ENCODE results near the gene IFI6. TPM values are rescaled to one million over a fixed set of nuclear protein-coding genes. Genes with fewer than 3 reads are reported as not detected.

IFI6 gene
- total RNA-seq, 1 donor from 2014 or later: 126 TPM

DNA sequence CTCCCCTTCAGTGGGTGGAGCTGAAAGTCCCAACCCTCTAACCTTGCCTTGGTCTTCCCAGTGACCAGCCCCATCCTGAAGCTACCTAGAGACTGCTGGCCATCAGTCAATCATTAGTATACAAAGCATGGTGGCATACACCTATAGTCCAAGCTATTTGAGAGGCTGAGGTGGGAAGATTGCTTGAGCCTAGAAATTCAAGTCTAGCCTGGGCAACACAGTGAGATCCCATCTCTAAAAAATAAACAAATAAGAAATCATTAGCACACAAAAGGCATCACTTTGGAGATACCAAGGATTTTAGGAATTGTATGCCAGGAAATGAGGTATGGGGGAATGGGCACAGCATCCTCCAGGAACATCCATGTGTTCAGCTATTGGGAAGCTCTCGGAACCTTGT, 4.4 kb upstream of the IFI6 start:
- peak; percentile 1 for DNase-seq (ENCODE audit: low spot score)

DNA sequence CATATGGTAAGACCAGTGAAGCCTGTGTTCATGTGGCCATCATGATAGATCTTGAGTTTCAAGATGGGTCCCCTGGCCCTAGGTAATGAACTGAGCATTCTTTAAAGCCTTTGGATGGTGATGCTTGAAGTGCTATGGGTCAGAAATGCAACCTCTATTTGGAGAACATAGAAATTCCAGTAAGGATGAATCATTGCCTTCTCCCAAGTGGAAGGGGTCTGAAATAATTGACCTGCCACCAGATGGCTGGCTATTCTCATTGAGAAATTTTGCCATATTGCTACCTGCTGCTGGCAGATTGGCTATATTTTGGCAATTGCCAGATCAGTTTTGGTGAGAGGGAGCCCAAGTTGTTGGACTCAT, 739 bp upstream of the IFI6 start:
- no peak for DNase-seq (ENCODE audit: low spot score)

DNA sequence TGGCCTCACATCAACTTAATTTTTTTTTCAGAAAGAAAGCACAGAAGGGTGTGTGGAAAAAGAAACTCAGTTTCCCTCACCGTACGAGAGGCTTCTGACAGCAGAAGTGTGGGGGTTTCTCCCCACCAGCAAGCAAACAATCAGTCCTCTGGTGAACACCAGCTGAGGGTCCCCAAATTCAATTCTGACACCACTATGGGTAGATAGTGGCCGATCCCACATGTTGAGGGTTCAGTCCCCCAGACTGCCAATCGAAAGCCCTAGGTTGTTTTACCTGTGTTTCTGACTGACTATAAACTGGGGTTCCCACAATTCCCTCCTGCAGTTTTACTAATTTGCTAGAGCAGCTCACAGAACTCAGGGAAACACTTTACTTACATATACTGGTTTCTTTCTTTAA, 2.1 kb downstream of the IFI6 start:
- peak; percentile 4 for DNase-seq (ENCODE audit: low spot score)

DNA sequence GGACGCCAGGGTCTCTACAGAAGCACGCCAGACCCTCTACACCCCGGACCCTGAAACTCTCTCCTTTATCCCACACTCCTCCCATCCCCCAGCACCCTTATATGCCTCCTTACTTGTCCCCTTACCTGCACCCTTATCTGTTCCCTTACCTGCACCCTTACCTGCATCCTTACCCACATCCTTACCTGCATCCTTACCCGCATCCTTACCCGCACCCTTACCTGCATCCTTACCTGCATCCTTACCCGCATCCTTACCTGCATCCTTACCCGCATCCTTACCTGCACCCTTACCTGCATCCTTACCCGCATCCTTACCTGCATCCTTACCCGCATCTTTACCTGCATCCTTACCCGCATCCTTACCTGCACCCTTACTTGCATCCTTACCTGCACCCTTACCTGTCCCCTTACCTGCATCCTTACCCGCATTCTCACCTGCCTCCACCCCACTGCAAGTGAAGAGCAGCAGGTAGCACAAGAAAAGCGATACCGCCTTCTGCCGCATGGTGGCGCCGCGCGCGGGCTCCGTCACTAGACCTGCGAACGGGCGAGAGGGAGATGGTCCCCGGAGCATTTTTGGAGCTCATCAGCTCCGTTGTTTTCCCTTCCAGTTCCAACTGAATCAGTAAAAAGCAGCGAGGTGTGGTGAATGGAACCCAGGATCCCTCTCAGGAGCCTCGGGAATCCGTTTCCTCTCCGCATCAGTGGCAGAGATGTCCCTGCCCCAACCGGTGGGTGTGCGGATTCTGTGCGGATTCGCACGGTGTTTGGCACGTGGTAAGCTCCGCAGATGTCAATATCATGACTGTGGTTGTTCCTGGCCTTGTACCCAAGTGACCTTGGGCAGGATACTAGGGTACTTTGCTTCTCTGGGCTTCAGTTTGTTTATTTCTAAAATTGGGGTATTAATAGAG, 2.9 kb downstream of the IFI6 start:
- DNase-seq (ENCODE audit: low spot score): peak; percentile 95

DNA sequence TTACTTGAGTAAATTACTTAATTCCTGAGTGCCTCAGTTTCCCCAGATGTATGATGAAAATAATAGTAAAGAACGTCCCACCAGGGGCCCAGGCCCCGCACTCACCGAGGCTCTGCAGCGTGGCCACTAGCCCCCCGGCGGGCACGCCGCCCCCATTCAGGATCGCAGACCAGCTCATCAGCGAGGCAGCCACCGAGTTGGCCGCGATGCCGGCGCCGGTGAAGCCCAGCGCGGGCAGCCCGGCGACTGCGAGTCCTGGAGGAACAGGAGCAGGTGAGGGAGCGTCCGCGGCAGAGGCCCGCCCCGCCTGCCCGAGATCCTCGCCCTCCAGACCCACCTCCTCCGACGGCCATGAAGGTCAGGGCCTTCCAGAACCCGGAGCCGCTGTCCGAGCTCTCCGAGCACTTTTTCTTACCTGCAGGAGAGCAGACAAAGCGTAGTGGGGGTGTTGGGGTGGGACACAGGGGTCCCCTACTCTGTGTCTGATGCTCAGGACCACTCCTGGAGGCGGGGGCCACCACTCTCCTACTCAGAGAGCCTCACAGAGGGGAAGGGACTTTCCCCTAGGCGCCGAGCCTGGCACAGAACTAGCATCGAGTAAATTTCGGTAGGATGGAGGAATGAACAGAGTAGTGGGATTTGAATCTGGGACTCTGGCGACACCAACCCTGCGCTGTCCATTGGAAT, 3.7 kb downstream of the IFI6 start:
- peak; percentile 81 for DNase-seq (ENCODE audit: low spot score)

DNA sequence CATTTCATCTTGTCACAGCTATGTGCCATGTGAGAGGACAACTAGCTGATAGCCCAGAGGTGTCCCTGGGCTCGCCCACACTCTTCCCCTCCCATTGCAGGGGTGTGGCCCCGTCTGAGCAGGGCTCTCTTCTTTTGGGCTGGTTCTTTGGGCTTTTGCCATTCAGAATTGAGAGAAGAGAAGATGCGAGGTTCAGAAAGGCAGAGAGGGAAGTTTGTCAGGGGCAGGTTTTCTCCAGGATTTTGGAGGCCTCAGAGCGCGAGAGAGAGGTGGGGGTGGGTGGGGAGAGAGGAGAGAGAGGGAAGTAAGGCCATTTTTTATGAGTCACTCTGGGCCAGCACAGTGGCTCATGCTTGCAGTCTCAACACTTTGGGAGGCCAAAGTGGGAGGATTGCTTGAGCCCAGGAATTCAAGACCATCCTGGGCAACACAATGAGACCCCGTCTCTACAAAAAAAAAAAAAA, 5.2 kb downstream of the IFI6 start:
- DNase-seq (ENCODE audit: low spot score): no peak

DNA sequence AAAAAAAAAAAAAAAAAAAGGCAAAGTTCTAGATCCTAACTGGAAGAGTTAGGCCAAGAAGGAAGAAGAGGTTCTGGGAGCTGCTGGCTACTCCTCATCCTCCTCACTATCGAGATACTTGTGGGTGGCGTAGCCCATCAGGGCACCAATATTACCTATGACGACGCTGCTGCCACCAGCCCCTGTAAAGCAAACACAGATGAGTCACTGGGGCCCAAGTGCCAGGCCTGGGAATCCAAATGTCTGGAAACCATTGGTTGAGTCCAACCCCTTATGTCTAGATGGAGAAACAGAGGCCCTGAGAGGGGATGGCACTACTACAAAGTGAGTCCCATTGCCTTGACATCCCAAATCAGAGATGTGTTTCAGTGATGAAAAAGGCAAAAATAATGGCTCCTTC, 5.7 kb downstream of the IFI6 start:
- DNase-seq (ENCODE audit: low spot score): no peak

DNA sequence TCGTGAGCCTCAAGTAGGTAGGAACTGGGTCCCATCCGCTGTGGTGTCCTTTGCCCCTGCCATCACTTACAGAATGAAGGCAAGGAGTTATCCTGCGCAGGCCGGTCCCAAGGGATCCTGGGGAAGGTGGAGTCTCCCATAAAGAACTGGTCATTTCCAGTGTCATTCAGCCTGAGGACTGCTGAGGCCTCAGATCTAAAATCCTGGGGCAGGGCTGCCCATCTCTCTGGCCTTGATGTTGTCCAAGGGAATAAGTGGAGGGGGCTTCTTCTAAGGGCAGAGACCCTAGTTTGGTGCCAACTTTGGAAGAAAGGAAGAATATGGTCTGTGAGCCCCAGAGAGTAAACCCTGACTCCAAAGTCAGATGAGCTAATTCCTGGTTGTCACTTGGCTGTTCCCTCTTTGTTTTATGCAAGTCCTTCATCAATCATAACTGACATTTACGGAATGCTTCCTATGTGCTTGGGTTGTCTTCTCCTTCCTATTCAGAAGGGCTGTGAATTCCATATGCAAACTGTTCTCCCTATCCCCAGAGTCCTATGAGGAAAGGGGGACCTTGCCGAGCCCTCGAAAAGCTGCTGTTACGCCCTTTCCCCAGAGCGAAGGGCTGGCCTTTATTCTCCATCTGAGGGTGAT, 6.9 kb downstream of the IFI6 start:
- no peak for DNase-seq (ENCODE audit: low spot score)

DNA sequence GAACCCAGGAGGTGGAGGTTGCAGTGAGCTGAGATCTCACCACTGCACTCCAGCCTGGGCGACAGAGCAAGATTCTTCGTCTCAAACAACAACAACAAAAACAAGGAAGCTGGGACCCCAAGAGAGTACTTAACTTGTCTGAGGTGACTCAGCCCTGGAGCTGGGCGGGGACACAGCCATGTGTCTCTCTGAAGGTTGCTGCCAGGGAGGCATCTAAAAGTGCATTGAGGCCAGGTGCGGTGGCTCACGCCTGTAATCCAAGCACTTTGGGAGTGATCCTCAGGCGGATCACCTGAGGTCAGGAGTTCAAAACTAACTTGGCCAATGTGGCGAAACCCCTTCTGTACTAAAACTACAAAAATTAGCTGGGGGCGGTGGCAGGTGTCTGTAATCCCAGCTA, 7.7 kb downstream of the IFI6 start:
- DNase-seq (ENCODE audit: low spot score): no peak

DNA sequence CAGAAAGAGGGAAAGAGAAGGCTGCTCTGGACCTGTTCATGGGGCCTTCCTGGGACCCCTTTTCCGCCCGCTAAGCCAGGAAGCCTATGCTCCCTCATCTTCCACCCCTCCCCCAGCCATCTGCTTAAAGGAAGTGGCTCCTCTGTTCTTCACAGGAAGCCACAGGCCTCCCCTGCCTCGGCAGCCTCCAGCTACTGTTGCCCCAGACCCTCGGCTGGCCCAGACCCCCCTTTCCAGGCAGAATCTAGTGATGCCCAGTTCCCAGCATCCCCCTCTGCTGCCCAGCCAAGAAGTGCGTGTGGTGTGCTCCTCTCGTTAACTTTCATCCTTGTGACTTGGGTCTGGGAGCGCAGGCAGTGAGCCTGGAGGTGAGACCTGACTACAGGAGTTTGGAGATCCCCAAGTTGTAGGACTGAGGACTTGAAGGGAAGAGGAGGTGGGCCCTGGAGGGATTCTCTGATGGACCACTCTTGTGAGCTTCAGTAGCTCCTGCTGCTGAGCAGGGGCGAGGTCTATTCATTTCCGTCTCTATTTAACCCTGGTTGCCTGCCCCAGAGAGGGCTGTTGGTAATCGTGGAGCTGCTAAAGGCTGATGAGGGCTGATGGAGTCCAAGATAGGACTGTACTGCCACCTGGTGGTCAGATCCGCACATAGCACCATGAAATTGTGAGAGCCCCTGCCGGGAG, 9.1 kb downstream of the IFI6 start:
- peak; percentile 93 for DNase-seq (ENCODE audit: low spot score)

DNA sequence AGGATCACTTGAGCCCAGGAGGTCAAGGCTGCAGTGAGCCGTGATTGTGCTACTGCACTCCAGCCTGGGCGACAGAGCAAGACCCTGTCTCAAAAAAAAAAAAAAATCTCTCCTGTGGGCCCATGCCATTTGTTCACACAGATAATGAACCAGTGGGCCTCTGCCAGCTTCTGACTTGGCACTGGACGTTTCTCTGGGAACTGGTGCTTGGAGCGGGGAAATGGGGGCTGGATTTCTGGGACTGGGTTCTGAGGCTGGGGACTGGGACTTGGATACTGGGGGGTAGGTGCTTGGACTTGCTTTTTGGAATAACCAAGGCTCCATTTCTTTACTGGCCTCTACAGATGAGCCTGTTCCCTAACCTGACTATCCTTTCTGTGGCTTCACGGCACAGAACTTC, 9.7 kb downstream of the IFI6 start:
- DNase-seq (ENCODE audit: low spot score): no peak

DNA sequence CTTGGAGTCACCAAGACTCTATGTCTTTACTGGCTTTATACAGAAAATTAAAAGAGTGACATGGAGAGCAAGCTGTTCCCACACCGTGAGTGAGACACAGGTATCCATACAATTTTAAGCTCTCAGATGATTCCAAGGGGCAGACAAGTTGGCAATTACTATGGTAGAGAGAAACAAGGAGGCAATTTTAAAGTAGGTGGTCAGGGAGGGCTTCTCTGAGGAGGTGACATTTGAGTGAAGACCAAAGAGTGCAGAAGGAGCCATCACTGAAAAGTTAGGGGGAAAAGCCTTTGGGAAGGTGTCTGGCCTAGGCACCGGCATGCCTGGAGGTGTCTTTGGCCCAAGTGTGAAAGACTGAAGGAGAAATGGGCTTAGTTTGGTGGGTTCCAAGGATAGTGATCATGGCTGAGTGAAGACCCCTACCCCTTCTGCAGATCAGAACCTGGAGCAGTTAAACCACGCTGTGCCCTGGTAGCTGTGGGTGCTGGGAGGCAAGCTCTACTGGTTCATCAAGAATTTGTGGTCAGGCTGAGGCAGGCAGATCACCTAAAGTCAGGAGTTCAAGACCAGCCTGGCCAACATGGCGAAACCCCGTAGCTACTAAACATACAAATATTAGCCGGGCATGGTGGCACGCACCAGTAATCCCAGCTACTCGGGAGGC, 10.4 kb downstream of the IFI6 start:
- DNase-seq (ENCODE audit: low spot score): no peak

DNA sequence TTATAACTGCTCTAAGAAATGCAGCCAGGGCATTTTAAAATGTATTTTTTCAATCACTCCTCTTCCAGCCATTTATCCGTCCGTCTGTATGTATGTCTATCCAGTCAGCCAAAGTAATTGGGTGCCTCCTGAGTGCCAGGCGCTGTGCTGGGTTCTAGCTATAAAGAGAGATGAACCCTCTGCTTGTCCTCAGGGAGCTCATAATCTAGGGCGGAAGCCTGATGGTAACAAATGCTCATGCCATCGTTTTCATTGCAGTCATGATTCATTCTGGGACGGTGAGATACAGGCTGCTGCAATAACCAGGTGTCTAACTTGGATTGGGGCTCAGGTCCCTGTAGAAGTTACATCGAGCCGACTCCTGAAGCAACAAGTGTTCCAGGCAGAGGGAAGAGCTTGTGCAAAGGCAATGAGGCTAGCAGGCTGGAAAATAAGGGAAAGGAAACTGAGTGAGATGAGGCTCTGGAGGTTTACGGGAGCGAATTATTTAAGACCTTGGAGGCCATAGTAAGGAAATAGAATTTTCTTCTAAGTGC, 11.6 kb downstream of the IFI6 start:
- no peak for DNase-seq (ENCODE audit: low spot score)

DNA sequence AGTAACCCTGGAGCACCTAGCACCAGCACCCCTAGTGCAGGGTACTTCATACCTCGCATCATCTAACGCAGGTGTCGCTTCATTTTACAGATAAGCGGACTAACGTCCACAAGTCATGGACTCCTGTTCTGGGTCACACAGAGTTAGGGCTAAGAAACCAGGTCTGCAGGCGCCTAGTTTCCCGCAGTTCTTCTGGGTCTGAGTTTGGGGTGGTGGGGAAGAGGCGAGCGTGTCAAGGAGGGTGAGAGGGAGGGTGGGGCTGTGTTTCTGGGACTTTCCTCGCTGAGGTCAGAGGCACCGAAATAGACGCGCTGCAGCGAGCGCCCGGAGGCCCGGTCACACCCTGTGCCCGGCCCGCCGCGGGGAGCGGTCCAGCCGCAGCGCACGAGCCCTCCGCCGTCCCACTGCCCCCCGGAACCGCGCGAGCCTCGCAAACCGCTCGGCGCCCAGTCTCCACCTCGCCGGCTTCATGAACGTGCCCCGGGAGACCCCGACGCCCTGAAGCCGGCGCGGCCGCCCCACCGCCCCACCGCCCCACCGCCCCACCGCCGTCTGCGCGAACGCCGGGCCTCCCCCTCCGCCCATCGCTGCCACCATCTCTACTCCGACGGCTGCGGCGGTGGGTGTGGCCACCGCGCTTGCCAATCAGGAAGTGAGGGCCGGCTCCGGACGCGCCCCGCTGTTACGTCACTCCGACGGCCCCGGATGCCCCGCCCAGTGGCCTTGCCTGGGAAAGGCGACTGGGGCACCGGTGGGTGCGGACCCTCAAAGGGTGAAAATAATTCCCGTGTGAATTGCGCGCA, 12.3 kb downstream of the IFI6 start:
- DNase-seq (ENCODE audit: low spot score): peak; percentile 97

DNA sequence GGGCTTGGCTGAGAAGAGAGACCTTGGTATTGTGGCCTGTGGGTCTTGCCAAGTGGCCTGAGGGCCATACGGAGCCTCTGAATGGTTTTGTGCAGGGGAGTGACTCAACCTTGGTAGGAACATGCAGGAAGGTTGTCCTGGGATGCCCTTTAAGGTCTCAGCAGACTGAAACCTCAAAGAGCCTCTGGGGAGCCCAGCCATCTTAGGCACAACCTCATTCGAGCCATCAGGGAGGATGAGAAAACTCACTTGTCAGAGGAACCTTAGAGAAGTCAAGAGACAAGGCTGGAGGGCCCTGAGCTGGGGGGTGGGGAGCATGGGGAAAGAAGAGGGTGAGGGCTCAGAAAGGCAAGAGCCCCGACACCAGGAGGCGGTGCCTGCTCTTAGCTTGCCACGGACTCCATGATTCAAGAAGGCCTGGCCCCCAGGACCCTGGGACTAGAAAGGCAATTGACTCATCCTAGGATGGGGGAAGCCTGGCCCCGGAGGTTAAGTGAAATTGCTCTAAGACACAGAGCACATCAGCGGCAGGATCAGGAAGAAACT, 13.0 kb downstream of the IFI6 start:
- no peak for DNase-seq (ENCODE audit: low spot score)

DNA sequence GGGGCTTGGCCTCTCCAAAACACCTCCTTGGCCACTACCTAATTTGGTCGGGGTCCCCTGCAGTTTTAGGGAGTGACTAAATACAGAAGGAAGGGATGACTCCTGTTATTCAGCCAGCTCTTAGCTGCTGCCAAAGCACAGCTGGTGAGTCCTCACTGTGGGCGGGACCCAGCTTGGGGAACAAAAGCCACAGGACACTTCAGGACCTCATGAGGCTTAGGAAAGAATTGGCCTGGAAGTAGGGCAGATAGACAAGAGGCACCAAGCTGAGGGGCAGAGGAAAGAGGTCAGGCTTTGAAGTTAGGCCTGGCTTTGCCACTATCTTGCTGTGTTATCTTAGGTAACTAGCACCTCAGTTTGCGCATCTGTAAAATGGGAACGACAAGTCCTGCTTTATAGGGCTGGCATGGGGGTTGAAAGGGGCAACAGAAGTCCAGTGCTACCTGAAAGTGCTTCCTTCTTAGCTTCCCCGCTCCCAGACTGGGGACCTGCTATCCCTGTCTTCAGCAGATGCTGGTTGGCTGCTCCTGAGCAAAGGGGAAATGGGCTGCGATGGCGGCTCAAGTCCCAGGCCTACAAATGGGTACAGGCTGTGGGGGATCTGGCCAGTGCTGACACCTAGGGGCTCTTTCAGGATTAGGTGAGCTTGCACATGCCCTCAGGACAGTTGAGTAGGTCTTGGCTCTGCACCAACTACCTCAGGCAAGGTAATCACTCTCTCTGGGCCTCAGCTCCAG, 15.7 kb downstream of the IFI6 start:
- DNase-seq (ENCODE audit: low spot score): no peak

DNA sequence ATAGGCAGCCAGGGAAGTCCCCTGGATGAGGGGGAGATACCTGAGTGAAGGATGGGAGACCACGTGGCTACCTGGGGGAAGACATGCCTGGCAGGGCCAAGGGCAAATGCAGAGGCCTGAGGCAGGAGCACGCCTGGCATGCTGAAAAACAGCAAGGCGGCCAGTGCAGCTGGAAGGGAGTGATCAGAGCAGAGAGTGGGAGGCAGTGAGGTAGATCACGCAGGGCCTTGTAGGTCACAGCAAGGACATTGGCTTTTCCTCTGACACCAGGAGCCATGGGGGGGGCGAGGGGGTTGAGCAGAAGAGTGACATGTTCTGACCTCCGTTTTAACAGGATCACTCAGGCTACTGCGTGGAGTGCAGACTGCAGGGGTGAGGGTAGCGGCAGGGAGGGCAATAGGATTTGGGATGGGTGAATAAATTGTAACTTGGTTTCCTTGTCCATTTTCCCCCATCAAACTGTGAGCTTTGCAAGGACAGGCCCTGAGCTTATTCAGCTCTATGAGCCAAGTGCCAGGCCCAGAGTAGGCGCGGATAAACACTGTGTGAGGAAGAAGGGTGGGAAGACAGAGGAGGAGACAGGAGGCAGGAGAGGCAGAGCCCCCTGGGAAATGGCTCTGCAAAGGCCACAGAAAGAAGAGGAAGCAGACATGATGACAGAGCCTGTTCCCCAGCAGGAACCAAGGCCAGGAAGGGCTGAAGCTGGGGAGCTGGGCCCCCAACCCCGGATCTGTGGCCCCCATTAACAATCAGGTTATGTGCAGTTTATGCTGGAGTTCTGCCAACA, 16.6 kb downstream of the IFI6 start:
- no peak for DNase-seq (ENCODE audit: low spot score)
